ENCODE measurements around the gene SULF2. TPM values are rescaled to one million over a fixed set of nuclear protein-coding genes. Genes with fewer than 3 reads are reported as not detected.
A peak's percentile ranks its signal among the peaks of the same experiment; 100 is the strongest.

SULF2 gene
- total RNA-seq, 2 donors from 2014 or later = 37.2 to 55.1 TPM

GRCh38 chr20:47656318-47656717 is 129.0 kb downstream of the SULF2 start:
- ATAC-seq = no peak
- intact Hi-C loops (cut with DNase I) = no loop called here
- no peak for DNase-seq

GRCh38 chr20:47655635-47656034 is 129.6 kb downstream of the SULF2 start:
- no peak for DNase-seq

GRCh38 chr20:47654370-47654769 is 130.9 kb downstream of the SULF2 start:
- intact Hi-C loops (cut with DNase I) = no loop called here
- no peak for DNase-seq
- ATAC-seq = no peak

More at GRCh38 chr20:47655635-47656034, 129.6 kb downstream of the SULF2 start:
- ATAC-seq = no peak
- intact Hi-C loops (cut with DNase I) = no loop called here

GRCh38 chr20:47653869-47654268 is 131.4 kb downstream of the SULF2 start:
- DNase-seq (no peak), ATAC-seq (no peak)
- intact Hi-C loops (cut with DNase I) = no loop called here

- intact Hi-C loops (cut with DNase I) = no loop called here
- ATAC-seq = no peak
- no peak for DNase-seq
Measured at GRCh38 chr20:47652794-47653193, 132.5 kb downstream of the SULF2 start.

GRCh38 chr20:47652301-47652700 is 133.0 kb downstream of the SULF2 start:
- intact Hi-C loops (cut with DNase I) = no loop called here
- ATAC-seq (no peak), DNase-seq (no peak)

GRCh38 chr20:47648943-47649342 is 136.3 kb downstream of the SULF2 start:
- DNase-seq = no peak
- intact Hi-C loops (cut with DNase I) = no loop called here
- no peak for ATAC-seq

- intact Hi-C loops (cut with DNase I) = no loop called here
- no peak for DNase-seq
- no peak for ATAC-seq
Measured at GRCh38 chr20:47647994-47648393, 137.3 kb downstream of the SULF2 start.

GRCh38 chr20:47645632-47646031 is 139.6 kb downstream of the SULF2 start:
- no peak for DNase-seq

GRCh38 chr20:47642624-47643023 is 142.7 kb downstream of the SULF2 start:
- intact Hi-C loops (cut with DNase I) = no loop called here
- DNase-seq (no peak), ATAC-seq (no peak)

More at GRCh38 chr20:47645632-47646031, 139.6 kb downstream of the SULF2 start:
- intact Hi-C loops (cut with DNase I) = no loop called here
- no peak for ATAC-seq

- no peak for DNase-seq
- peak in 1 of 2 donors; percentile 47 for ATAC-seq
- intact Hi-C loops (cut with DNase I) = no loop called here
Measured at GRCh38 chr20:47642118-47642517, 143.2 kb downstream of the SULF2 start.

- intact Hi-C loops (cut with DNase I) = no loop called here
- DNase-seq = no peak
- no peak for ATAC-seq
Measured at GRCh38 chr20:47638851-47639250, 146.4 kb downstream of the SULF2 start.

GRCh38 chr20:47635256-47635655 is 150.0 kb downstream of the SULF2 start:
- intact Hi-C loops (cut with DNase I) = no loop called here
- DNase-seq (no peak), ATAC-seq (no peak)

- intact Hi-C loops (cut with DNase I) = no loop called here
- ATAC-seq = no peak
- no peak for DNase-seq
Measured at GRCh38 chr20:47631078-47631477, 154.2 kb downstream of the SULF2 start.

GRCh38 chr20:47629907-47630306 is 155.4 kb downstream of the SULF2 start:
- DNase-seq = no peak
- no peak for ATAC-seq
- intact Hi-C loops (cut with DNase I) = loop anchor here in 1 of 2 donors (10.0 kb wide), 2 partner anchors 425 to 875 kb away; no protein-coding TSS in a partner anchor

GRCh38 chr20:47627540-47627939 is 157.7 kb downstream of the SULF2 start:
- ATAC-seq (no peak), DNase-seq (no peak)
- intact Hi-C loops (cut with DNase I) = loop anchor here in 1 of 2 donors (10.0 kb wide), 2 partner anchors 423 to 873 kb away; no protein-coding TSS in a partner anchor

- ATAC-seq (no peak), DNase-seq (no peak)
- intact Hi-C loops (cut with DNase I) = loop anchor here (5.0 to 10.0 kb wide), 4 partner anchors 121 to 868 kb away; partner anchors contain the start of gene NCOA3 (in 1 of the 2)
Measured at GRCh38 chr20:47623206-47623605, 162.1 kb downstream of the SULF2 start.

- intact Hi-C loops (cut with DNase I) = loop anchor here (5.0 to 10.0 kb wide), 4 partner anchors 120 to 867 kb away; partner anchors contain the start of gene NCOA3 (in 1 of the 2)
- ATAC-seq = no peak
- DNase-seq = no peak
Measured at GRCh38 chr20:47622118-47622665, 163.1 kb downstream of the SULF2 start.

- intact Hi-C loops (cut with DNase I) = loop anchor here (2.0 to 10.0 kb wide), 6 partner anchors 119 to 866 kb away; partner anchors contain the start of gene NCOA3 (in 1 of the 2)
- DNase-seq = no peak
- peak in 1 of 2 donors; percentile 34 for ATAC-seq
Measured at GRCh38 chr20:47620808-47621805, 164.2 kb downstream of the SULF2 start.

- intact Hi-C loops (cut with DNase I) = loop anchor here (10.0 kb wide), 3 partner anchors 114 to 864 kb away; partner anchors contain the start of gene NCOA3 (in 1 of the 2)
- ATAC-seq (no peak), DNase-seq (no peak)
Measured at GRCh38 chr20:47618479-47618878, 166.8 kb downstream of the SULF2 start.

All from left cardiac atrium (tissue), 4 donors.